Stimulated activated naive CD4-positive, alpha-beta T cell treated with Interleukin-2 at 50 U/mL for 16 hours (primary cell): ENCODE results near the gene PYDC2.

Experiments used
- DNase-seq: peaks from one replicate; lab custom pipeline; 2025; lab: John Stamatoyannopoulos, UW

PYDC2 gene

DNA sequence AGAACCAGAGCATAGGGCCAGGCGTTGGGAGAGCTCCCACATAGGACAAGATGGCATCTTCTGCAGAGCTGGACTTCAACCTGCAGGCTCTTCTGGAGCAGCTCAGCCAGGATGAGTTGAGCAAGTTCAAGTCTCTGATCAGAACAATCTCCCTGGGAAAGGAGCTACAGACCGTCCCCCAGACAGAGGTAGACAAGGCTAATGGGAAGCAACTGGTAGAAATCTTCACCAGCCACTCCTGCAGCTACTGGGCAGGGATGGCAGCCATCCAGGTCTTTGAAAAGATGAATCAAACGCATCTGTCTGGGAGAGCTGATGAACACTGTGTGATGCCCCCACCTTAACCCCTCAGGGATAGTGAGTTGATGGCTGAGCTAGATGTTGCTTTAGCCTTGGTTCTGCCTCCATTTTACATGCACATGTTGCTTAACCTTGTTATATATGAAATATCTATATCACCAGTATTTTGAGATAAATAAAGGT lies at the start of gene PYDC2:
Gene PYDC2 (plus strand): TSS at position 51 of the 483 bp plus-strand sequence. CDS start 0 bp downstream, at position 51.
- DNase-seq = no peak

GRCh38 chr3:191412759-191413158 lies 48.2 kb upstream of the PYDC2 start:
- no peak for DNase-seq

DNA sequence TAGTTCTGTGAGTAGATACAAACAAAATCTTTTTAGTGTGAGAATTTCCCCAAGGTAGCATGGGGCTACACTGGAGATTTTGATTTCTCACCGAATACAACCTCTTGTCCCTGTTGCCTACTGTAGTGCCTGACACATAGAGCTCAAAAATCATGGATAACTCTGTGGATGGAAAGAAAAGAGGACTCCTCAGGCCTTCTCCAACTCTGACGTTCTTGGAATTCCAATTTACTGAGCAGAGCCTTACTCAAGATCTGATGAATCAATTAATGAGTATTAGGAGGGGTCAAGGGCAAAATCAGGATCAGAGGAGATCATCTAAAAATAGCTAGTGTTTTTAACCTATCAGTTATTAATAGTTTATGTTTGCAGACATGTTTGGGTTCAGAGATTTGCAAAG lies 46.7 kb upstream of the PYDC2 start:
- DNase-seq = no peak

DNA sequence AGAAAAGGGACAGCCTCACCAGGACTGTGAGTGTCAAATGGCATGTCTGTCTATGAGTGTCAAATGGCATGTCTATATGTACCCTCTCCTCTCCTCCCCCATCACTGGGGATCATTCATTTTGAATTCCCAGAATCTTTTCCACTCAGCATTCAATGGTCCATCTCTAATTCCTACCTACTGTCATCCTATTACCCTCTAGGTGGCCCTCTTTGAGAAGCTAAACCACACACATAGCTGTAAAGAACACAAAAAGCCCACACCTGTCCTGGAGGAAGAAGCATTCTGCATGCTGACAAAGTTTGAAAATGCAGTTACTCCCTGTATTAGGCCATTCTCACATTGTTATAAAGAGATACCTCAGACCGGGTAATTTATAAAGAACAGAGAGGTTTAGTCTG lies 46.2 kb upstream of the PYDC2 start:
- DNase-seq = no peak

DNA sequence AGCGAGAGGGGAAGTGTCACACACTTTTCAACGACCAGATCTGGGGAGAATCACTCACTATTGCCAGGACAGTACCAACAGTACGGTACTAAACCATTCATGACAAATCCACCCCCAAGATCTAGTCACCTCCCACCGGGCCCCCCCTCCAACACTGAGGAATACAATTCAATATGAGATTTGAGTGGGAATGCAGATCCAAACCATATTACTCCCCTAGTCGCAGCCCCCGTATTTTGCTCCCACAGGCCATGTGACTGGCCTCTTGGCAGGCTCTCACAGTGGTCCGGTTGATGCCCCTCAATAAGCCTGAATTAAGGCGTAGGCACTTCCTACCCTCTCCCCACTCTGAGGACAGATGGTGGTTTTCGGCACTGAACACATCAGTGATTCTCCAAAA lies 45.4 kb upstream of the PYDC2 start:
- no peak for DNase-seq

DNA sequence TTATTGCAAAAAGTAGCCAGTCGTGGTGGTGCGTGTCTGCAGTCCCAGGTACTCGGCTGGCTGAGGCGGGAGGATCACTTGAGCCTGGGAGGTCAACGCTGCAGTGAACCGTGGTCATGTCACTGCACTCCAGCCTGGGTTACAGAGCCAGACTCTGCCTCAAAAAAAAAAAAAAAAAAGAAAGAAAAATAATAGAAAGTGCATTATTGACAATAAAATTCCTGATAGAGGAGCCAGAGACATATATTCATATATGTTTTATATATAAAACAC lies 43.6 kb upstream of the PYDC2 start:
- no peak for DNase-seq

DNA sequence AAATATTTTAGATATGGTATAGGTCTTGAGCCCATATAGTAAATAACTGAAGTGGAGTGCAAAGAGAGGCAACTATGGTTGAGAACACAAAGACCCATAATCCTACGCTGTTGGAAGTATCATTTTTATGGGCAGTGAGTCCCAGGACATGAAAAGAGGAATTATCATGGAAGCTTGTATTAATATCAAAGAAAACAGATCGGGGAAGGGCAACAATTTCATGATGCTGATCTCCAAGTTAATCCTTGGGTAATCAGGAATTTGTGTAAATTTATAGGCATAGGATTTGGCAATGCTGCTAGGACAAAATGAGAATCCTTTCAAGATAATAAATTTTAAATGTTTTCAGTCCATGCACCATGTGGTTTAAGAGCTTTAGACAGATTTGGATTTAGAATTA lies 40.2 kb upstream of the PYDC2 start:
- no peak for DNase-seq

DNA sequence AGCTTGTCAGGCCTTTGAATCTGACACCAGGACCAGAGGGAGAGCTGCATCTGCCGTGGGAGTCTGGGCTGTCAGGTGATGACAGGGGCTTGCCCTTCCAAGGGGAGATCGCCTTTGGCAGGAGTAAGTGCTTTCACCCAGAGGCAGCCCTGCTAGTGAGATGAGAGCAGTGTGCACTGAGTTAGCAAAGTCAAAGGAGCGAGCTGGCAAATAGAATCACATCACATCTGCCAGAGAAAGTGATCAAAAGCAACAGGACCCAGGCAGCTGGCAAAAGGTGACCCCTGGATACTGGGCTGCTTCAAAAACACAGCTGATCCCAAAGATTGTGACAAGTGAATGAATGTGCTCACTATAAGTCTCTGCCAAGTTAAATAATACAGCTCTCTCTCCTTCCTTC lies 36.1 kb upstream of the PYDC2 start:
- DNase-seq = no peak

GRCh38 chr3:191425322-191425734 lies 35.6 kb upstream of the PYDC2 start:
- DNase-seq = no peak

- no peak for DNase-seq
These were observed 34.7 kb upstream of the PYDC2 start for GRCh38 chr3:191426311-191426710.

DNA sequence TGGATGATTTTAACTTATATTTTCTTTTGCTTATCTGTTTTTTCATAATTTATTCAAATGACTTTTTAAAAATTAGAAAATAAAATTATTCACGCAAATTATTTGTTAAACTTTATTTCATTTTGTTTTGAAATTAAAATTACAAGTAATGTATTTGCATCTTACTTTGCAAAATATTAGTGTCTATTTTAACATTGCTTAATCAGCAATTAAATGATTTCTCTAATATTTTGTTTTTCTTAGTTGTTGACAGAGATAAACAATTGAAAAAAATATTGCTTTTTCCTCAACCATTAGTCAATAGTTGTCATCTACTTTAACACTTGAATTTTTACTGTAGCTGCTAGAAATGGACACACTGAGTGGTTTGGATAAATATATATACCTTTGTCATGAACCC lies 32.8 kb upstream of the PYDC2 start:
- no peak for DNase-seq

DNA sequence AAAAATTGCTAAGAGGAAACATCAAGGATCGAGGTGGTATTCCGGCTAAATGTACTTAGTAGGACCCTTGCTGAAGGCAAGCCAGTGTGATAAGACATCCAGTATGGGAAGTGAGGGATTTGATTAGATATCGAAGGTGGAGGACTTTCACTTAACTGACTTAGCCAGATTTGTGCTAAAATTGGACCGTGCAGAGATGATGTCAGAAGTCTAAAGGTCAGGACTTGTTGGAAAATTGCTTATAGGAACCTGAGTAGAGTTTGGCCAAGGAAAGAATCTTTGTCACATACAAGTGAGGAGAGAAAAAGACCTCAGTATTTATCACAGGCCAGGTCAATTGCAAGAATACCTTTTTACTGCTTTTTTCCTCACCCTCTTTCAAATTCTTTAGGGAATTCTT lies 30.9 kb upstream of the PYDC2 start:
- no peak for DNase-seq

GRCh38 chr3:191431160-191431822 lies 29.7 kb upstream of the PYDC2 start:
- no peak for DNase-seq

DNA sequence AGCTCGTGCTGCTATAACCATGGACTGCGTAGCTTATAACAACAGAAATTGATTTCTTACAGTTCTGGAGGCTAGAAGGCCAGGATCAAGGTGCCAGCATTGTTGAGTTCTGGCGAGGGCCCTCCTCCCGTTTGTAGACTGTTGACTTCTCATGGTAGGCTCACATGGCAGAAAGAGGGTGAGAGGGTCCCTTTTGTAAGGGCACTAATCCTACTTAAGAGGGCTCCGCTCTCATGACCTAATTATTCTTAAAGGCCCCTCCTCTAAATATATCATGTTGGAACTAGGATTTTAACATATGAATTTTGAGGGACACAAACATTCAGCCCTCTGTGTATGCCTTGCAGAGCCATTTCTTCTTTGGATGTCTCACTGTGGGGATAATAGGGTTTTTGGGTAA lies 28.8 kb upstream of the PYDC2 start:
- DNase-seq = no peak

- DNase-seq = no peak
These were observed 26.9 kb upstream of the PYDC2 start for GRCh38 chr3:191434024-191434423.

DNA sequence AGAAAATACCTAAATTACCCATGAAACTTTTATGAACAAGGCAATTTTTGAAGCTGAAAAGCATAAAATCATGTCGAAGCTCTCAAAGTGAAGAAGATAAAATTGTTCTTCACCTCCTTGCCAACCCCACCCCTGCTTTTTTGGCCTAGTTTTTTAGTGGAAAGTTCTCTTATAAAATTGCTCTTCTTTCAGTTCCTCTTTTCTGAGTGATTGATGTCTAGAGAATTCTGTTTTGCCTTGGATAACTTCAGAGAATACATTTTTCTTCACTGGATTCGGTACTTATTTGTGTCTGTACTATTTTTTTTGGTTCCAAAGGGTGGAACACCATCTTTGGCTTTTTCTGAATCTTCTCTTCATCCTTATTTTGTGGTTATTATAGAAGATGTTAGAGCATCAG lies 25.0 kb upstream of the PYDC2 start:
- no peak for DNase-seq

DNA sequence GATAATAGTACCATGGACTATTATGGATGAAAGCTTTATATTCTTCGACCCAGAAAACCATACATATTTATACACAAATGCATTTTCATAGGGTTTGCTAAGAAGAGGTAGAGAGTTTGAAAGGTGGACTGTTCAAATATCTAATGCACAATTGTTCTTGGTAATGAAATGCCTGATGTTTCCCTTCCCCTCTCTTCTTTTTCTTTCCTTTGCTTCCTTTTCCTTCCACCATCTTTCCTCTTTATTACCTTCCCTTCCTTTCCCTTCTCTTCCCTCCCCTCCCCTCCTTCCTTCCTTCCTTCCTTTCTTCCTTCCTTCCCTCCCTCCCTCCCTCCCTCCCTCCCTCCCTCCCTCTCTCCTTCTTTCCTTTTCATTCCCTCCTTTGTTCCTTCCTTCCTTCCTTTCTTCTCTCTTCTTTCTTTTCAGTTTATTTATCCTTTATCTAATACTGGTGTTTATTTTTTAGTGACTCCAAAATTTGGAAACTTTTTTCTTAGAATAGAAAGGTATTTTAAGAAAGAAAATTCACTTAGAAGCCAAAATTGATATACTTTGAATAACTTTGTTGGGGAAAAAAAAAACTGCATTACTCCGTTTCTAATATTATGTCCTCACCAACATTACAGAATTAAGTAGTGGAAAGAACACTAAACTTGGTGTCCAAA lies 22.7 kb upstream of the PYDC2 start:
- DNase-seq = no peak

DNA sequence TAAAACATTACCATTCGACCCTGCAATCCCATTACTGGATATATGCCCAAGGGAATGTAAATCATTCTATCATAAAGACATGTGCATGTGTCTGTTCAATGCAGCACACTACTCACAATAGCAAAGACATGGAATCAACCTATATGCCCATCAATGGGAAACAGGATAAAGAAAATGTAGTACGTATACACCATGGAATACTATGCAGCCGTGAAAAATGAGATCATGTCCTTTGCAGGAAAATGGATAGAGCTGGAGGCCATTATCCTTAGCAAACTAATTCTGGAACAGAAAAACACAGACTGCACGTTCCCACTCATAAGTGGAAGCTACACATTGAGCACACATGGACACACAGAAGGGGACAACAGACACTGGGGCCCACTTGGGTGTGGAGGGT lies 20.4 kb upstream of the PYDC2 start:
- no peak for DNase-seq

GRCh38 chr3:191441687-191442086 lies 19.3 kb upstream of the PYDC2 start:
- no peak for DNase-seq

GRCh38 chr3:191444569-191444968 lies 16.4 kb upstream of the PYDC2 start:
- DNase-seq = no peak

- DNase-seq = no peak
These were observed 11.7 kb upstream of the PYDC2 start for GRCh38 chr3:191449256-191449655.

DNA sequence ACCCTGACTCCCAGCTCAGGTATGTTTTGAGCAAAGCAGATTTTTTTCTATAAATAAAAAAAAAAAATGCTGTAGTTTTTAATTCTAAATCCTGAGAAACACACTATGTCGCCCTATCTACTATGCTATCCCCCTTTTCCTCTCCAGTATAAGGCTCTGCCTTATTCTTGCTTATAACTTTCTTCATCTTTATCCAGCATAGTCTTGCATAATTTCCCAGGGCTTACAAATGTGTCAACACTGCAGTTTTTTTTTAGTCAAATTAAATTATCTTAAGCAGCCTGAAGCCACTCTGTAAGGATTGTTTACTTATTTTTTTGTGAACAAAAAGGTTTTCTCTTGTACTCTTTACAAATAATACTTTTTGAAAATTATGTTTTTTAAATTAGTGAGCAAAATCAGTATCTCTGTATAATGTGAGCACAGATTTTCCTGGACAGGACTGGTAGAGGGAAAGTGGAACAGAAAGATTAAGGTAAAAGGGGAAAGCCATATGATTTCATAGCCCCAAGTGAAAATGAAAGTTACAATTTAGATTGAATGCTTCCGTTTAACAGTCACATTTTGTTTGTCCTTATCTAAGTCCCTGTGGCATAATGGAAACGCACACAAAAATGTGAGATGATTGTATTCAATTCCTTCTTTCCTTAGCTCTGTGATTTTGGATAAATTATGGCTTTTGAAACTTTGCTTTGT lies 5.6 kb upstream of the PYDC2 start:
- DNase-seq = no peak

- DNase-seq = no peak
These were observed 603 bp upstream of the PYDC2 start for GRCh38 chr3:191460360-191460759.

- no peak for DNase-seq
These were observed 9.1 kb downstream of the PYDC2 start for GRCh38 chr3:191470080-191470479.
